ENCODE results near the gene CKAP4. TPM values are rescaled to one million over a fixed set of nuclear protein-coding genes. Genes with fewer than 3 reads are reported as not detected.

The CKAP4 gene
- total RNA-seq (44.6 TPM), polyA plus RNA-seq (ENCODE audit: insufficient read depth in 1 of 8, insufficient read length in 8 of 8, low replicate concordance in 1 of 8) (100 to 1,000 TPM in 4 of 8 donors, 10 to 100 TPM in 4; 76.1 to 141 (median 94.7) TPM)
- long read RNA-seq, donor 1, transcript CKAP4-201 (2 exons, 3,093 nt), result major isoform, 17 of 17 reads
- long read RNA-seq, donor 1, partial matches to known transcripts, result 0 of 17 reads
- long read RNA-seq, donor 1, other reads (novel, unspliced or antisense), result 0 of 17 reads
- long read RNA-seq, donor 2, partial matches to known transcripts, result 0 of 3 reads
- long read RNA-seq, donor 2, other reads (novel, unspliced or antisense), result 0 of 3 reads
- long read RNA-seq, donor 3, transcript CKAP4-201 (2 exons, 3,093 nt), result major isoform, 35 of 44 reads
- long read RNA-seq, donor 3, partial matches to known transcripts, result 9 of 44 reads
- long read RNA-seq, donor 3, other reads (novel, unspliced or antisense), result 0 of 44 reads
- long read RNA-seq, donor 4, transcript CKAP4-201 (2 exons, 3,093 nt), result major isoform, 29 of 29 reads
- long read RNA-seq, donor 4, partial matches to known transcripts, result 0 of 29 reads
- long read RNA-seq, donor 4, other reads (novel, unspliced or antisense), result 0 of 29 reads
- long read RNA-seq, donor 5, transcript CKAP4-201 (2 exons, 3,093 nt), result major isoform, 98 of 98 reads
- long read RNA-seq, donor 5, partial matches to known transcripts, result 0 of 98 reads
- long read RNA-seq, donor 5, other reads (novel, unspliced or antisense), result 0 of 98 reads
- long read RNA-seq, donor 6, transcript CKAP4-201 (2 exons, 3,093 nt), result major isoform, 24 of 24 reads
- long read RNA-seq, donor 6, partial matches to known transcripts, result 0 of 24 reads
- long read RNA-seq, donor 6, other reads (novel, unspliced or antisense), result 0 of 24 reads
- long read RNA-seq, donor 7, transcript CKAP4-201 (2 exons, 3,093 nt), result major isoform, 45 of 54 reads
- long read RNA-seq, donor 7, partial matches to known transcripts, result 9 of 54 reads
- long read RNA-seq, donor 7, other reads (novel, unspliced or antisense), result 0 of 54 reads
- long read RNA-seq, donor 8, transcript CKAP4-201 (2 exons, 3,093 nt), result major isoform, 5 of 5 reads
- long read RNA-seq, donor 8, partial matches to known transcripts, result 0 of 5 reads
- long read RNA-seq, donor 8, other reads (novel, unspliced or antisense), result 0 of 5 reads
- long read RNA-seq, donor 9, transcript CKAP4-201 (2 exons, 3,093 nt), result major isoform, 28 of 47 reads
- long read RNA-seq, donor 9, partial matches to known transcripts, result 19 of 47 reads
- long read RNA-seq, donor 9, other reads (novel, unspliced or antisense), result 0 of 47 reads
- long read RNA-seq, donor 10, transcript CKAP4-201 (2 exons, 3,093 nt), result major isoform, 19 of 19 reads
- long read RNA-seq, donor 10, partial matches to known transcripts, result 0 of 19 reads
- long read RNA-seq, donor 10, other reads (novel, unspliced or antisense), result 0 of 19 reads
- long read RNA-seq, donor 11, transcript CKAP4-201 (2 exons, 3,093 nt), result major isoform, 34 of 34 reads
- long read RNA-seq, donor 11, partial matches to known transcripts, result 0 of 34 reads
- long read RNA-seq, donor 11, other reads (novel, unspliced or antisense), result 0 of 34 reads

- Histone ChIP-seq H3K4me3 (ENCODE audit: low read length) (peak within 1 kb of the TSS; percentile 76), H3K4me1 (ENCODE audit: control insufficient read depth, insufficient read depth, low read length) (peaks cover 36% of the 10 kb centered on the region)
- under 1% methylated on average over 100 of the region's 102 CpGs for WGBS (ENCODE audit: insufficient coverage)
Measured at GRCh38 chr12:106247674-106248311, at the start of gene CKAP4. CKAP4 (minus strand) TSS chr12:106248020; CDS start chr12:106247851, 169 bp downstream.

DNA sequence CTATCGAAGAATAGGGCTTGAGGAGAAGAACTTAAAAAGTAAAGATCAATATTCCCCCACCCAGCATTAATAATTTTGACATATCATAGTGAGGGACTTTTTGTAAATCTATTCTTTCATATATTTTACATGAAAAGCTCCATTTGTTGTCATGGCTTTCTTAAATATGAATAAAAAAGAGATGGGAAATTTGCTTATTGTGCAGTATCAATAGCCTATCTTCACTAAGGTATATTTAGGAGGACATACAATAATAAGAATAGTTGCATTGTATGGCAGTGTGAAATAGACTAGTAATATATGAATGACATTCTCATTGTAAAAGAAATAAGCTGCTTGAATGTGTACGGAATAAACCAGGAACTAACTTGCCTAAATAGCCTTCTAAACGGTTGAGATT is 49.3 kb upstream of the CKAP4 start:
- H3K27ac ChIP-seq (ENCODE audit: low read length), result no peak overlapping the region
- DNase-seq, result no peak
- no peaks in the 10 kb centered on the region for H3K36me3 ChIP-seq (ENCODE audit: control insufficient read depth, insufficient read depth, low read length)
- peaks cover 9% of the 10 kb centered on the region for H3K4me1 ChIP-seq (ENCODE audit: control insufficient read depth, insufficient read depth, low read length)
- H3K27me3 ChIP-seq (ENCODE audit: control insufficient read depth, insufficient read depth, low read length), result no peaks in the 10 kb centered on the region
- no CpG with 5 or more reads among the region's 3 CpGs for WGBS (ENCODE audit: insufficient coverage)
- no peaks in the 10 kb centered on the region for H3K9me3 ChIP-seq (replicated peaks; ENCODE audit: control insufficient read depth, low read depth, low read length)
- no peak overlapping the region for H3K4me3 ChIP-seq (ENCODE audit: low read length)

More at GRCh38 chr12:106247674-106248311, at the start of gene CKAP4:
- Histone ChIP-seq H3K27ac (ENCODE audit: low read length) (peak within 1 kb of the TSS; percentile 92), H3K27me3 (ENCODE audit: control insufficient read depth, insufficient read depth, low read length) (no peaks in the 10 kb centered on the region), H3K9me3 (replicated peaks; ENCODE audit: control insufficient read depth, low read depth, low read length) (no peaks in the 10 kb centered on the region), H3K36me3 (ENCODE audit: control insufficient read depth, insufficient read depth, low read length) (peaks cover 8% of the 10 kb centered on the region)
- peak; percentile 94 for DNase-seq

GRCh38 chr12:106296179-106296877 is 48.5 kb upstream of the CKAP4 start:
- Histone ChIP-seq H3K4me3 (ENCODE audit: low read length) (no peak overlapping the region), H3K9me3 (replicated peaks; ENCODE audit: control insufficient read depth, low read depth, low read length) (no peaks in the 10 kb centered on the region), H3K27ac (ENCODE audit: low read length) (no peak overlapping the region), H3K36me3 (ENCODE audit: control insufficient read depth, insufficient read depth, low read length) (no peaks in the 10 kb centered on the region), H3K27me3 (ENCODE audit: control insufficient read depth, insufficient read depth, low read length) (no peaks in the 10 kb centered on the region), H3K4me1 (ENCODE audit: control insufficient read depth, insufficient read depth, low read length) (peaks cover 2% of the 10 kb centered on the region)
- DNase-seq, result no peak
- 86% methylated on average over 4 of the region's 8 CpGs for WGBS (ENCODE audit: insufficient coverage)

DNA sequence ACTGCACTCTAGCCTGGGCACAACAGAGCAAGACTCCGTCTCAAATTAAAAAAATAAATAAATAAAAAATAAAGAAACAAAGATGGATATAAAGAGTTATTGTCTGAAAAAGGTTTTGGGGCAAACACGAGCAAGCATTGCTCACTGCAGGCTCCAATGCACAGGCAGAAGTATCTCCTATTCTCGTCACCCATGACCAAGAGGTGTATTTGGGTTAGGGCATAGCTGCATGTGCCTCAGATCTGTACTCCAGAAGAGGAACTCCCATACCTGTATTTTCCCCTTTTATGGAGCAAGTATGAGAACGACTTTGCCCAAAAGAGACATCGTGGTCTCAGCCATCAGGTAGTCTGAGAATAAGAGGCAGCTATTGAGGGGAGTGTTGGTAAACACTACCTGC is 44.5 kb upstream of the CKAP4 start:
- no CpG with 5 or more reads among the region's 5 CpGs for WGBS (ENCODE audit: insufficient coverage)
- DNase-seq, result no peak
- H3K27me3 ChIP-seq (ENCODE audit: control insufficient read depth, insufficient read depth, low read length), result no peaks in the 10 kb centered on the region
- no peak overlapping the region for H3K4me3 ChIP-seq (ENCODE audit: low read length)
- no peaks in the 10 kb centered on the region for H3K4me1 ChIP-seq (ENCODE audit: control insufficient read depth, insufficient read depth, low read length)
- H3K36me3 ChIP-seq (ENCODE audit: control insufficient read depth, insufficient read depth, low read length), result no peaks in the 10 kb centered on the region
- no peaks in the 10 kb centered on the region for H3K9me3 ChIP-seq (replicated peaks; ENCODE audit: control insufficient read depth, low read depth, low read length)
- no peak overlapping the region for H3K27ac ChIP-seq (ENCODE audit: low read length)

DNA sequence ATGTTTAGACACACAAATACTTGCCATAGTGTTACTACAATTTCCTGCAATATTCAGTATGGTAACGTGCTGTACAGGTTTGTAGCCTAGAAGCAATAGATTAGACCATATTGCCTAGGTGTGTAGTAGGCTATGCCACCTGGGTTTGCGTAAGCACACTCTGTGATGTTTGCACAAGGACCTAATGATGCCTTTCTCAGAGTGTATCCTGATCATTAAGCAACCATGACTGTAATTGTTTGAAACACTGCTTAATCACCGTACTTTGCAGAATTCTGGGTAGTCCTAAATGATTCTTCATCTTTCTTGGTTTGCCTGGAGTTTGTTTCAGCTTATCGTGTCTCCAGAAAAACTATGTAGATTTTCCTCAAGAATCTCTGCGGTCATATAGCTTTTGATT is 43.5 kb upstream of the CKAP4 start:
- H3K27ac ChIP-seq (ENCODE audit: low read length), result no peak overlapping the region
- no peaks in the 10 kb centered on the region for H3K9me3 ChIP-seq (replicated peaks; ENCODE audit: control insufficient read depth, low read depth, low read length)
- no peaks in the 10 kb centered on the region for H3K4me1 ChIP-seq (ENCODE audit: control insufficient read depth, insufficient read depth, low read length)
- DNase-seq, result no peak
- no peaks in the 10 kb centered on the region for H3K36me3 ChIP-seq (ENCODE audit: control insufficient read depth, insufficient read depth, low read length)
- no peak overlapping the region for H3K4me3 ChIP-seq (ENCODE audit: low read length)
- no peaks in the 10 kb centered on the region for H3K27me3 ChIP-seq (ENCODE audit: control insufficient read depth, insufficient read depth, low read length)
- WGBS (ENCODE audit: insufficient coverage), result 100% methylated on average over 1 of the region's 5 CpGs

GRCh38 chr12:106290666-106291065 is 42.8 kb upstream of the CKAP4 start:
- Histone ChIP-seq H3K9me3 (replicated peaks; ENCODE audit: control insufficient read depth, low read depth, low read length) (no peaks in the 10 kb centered on the region), H3K4me3 (ENCODE audit: low read length) (no peak overlapping the region), H3K4me1 (ENCODE audit: control insufficient read depth, insufficient read depth, low read length) (no peaks in the 10 kb centered on the region), H3K36me3 (ENCODE audit: control insufficient read depth, insufficient read depth, low read length) (no peaks in the 10 kb centered on the region), H3K27me3 (ENCODE audit: control insufficient read depth, insufficient read depth, low read length) (no peaks in the 10 kb centered on the region), H3K27ac (ENCODE audit: low read length) (no peak overlapping the region)
- DNase-seq, result no peak
- WGBS (ENCODE audit: insufficient coverage), result no CpG with 5 or more reads among the region's 2 CpGs

GRCh38 chr12:106289196-106289681 is 41.4 kb upstream of the CKAP4 start:
- no peak overlapping the region for H3K4me3 ChIP-seq (ENCODE audit: low read length)
- H3K9me3 ChIP-seq (replicated peaks; ENCODE audit: control insufficient read depth, low read depth, low read length), result no peaks in the 10 kb centered on the region
- H3K27ac ChIP-seq (ENCODE audit: low read length), result no peak overlapping the region
- H3K27me3 ChIP-seq (ENCODE audit: control insufficient read depth, insufficient read depth, low read length), result no peaks in the 10 kb centered on the region
- DNase-seq, result no peak
- H3K36me3 ChIP-seq (ENCODE audit: control insufficient read depth, insufficient read depth, low read length), result no peaks in the 10 kb centered on the region
- H3K4me1 ChIP-seq (ENCODE audit: control insufficient read depth, insufficient read depth, low read length), result no peaks in the 10 kb centered on the region
- WGBS (ENCODE audit: insufficient coverage), result no CpG with 5 or more reads among the region's 1 CpG

DNA sequence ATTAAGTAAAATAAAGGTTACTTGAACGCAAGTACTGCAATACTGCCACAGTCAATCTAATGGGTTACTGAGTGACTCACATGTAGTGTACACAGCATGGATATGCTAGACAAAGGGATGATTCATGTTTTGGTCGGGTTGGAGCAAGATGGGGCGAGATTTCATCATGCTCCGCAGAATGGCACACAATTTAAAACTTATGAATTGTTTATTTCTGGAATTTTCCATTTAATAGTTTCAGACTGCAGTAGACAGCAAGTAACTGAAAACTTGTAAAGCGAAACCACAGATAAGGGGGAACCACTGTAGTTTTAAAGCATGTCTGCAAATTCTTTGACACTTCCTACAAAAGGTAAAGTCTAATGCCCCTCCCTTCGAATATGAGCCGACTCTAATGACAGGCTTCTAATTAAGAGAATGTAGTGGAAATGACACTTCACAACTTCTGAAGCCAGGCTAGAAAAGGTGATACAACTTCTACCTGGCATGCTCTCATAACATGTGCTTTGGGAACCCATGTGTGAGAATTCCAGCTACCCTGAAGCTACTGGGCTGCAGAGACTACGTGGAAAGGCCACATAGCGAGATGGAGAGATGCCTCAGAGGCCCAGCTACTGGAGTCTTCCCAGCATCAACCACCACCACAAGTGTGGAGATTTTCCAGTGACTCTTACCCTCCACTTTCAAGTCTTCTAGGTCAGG is 40.8 kb upstream of the CKAP4 start:
- no peak overlapping the region for H3K4me3 ChIP-seq (ENCODE audit: low read length)
- no peaks in the 10 kb centered on the region for H3K27me3 ChIP-seq (ENCODE audit: control insufficient read depth, insufficient read depth, low read length)
- 90% methylated on average over 2 of the region's 9 CpGs for WGBS (ENCODE audit: insufficient coverage)
- no peaks in the 10 kb centered on the region for H3K9me3 ChIP-seq (replicated peaks; ENCODE audit: control insufficient read depth, low read depth, low read length)
- no peak overlapping the region for H3K27ac ChIP-seq (ENCODE audit: low read length)
- no peak for DNase-seq
- H3K4me1 ChIP-seq (ENCODE audit: control insufficient read depth, insufficient read depth, low read length), result no peaks in the 10 kb centered on the region
- H3K36me3 ChIP-seq (ENCODE audit: control insufficient read depth, insufficient read depth, low read length), result no peaks in the 10 kb centered on the region
